B cell (primary cell): ENCODE results near the gene AUTS2. TPM values are rescaled to one million over a fixed set of nuclear protein-coding genes. Genes with fewer than 3 reads are reported as not detected.

Experiments
- ATAC-seq: fragments of 200-7000 bp; cut with Tn5 transposase; one replicate; pipeline ENCODE4 v1.10.0; 2021; ENCODE audit warnings: low read depth, mild to moderate bottlenecking, moderate number of reproducible peaks, moderate library complexity
- CTCF ChIA-PET: fragments of 350-600 bp; sonication (Branson Sonifier 250); formaldehyde crosslinking; loops from one replicate; lab custom pipeline; 2021; ENCODE audit warnings: antibody characterized with exemption, inconsistent platforms; lab: Charles Lee
- POLR2A ChIA-PET: fragments of 350-600 bp; sonication (Branson Sonifier 250); formaldehyde crosslinking; loops from one replicate; lab custom pipeline; 2021; ENCODE audit warnings: antibody characterized with exemption; lab: Charles Lee
- DNase-seq: peaks from one replicate; pipeline ENCODE4 v3.0.0; 2013
- H2AFZ ChIP-seq: 2 replicates; pipeline ENCODE4 v1.6.1; 2012; ENCODE audit warnings: mild to moderate bottlenecking, low read depth, low read length; ENCODE audit not compliant: insufficient read depth, poor library complexity, severe bottlenecking
- H3K27ac ChIP-seq, 2 donors: 1 replicate in 1 of 2; 2 replicates in 1 of 2; pipeline ENCODE4 v1.5.1; 2012 to 2013; ENCODE audit warnings: low read length in 2 of 2, mild to moderate bottlenecking in 2 of 2, moderate library complexity in 1 of 2
- H3K27me3 ChIP-seq, 4 experiments: fragments of 200-600 bp in 1 of 4; sonication (generic) in 1 of 4; replicated peaks in 1 of 4; 1 replicate in 2 of 4; 2 replicates in 2 of 4; pipeline versions ENCODE4 v1.6.1 to v1.7.0; 2013 to 2016; ENCODE audit warnings: low read length in 3 of 4, mild to moderate bottlenecking in 2 of 4, mixed read lengths in 1 of 4, moderate library complexity in 1 of 4; ENCODE audit not compliant: insufficient read depth in 4 of 4, control insufficient read depth in 3 of 4; ENCODE audit errors: control extremely low read depth in 1 of 4
- H3K36me3 ChIP-seq, 2 experiments: replicated peaks in 1 of 2; 1 replicate in 1 of 2; 2 replicates in 1 of 2; pipeline versions ENCODE4 v1.6.1 to v1.7.1; 2013; ENCODE audit warnings: low read length in 1 of 2; ENCODE audit not compliant: insufficient read depth in 2 of 2, control insufficient read depth in 1 of 2; ENCODE audit errors: control extremely low read depth in 1 of 2, extremely low read depth in 1 of 2
- H3K4me1 ChIP-seq, 2 donors: fragments of 200-600 bp in 1 of 2; sonication (generic) in 1 of 2; 1 replicate in 1 of 2; 2 replicates in 1 of 2; pipeline versions ENCODE4 v1.5.1 to v1.6.1; 2013 to 2017; ENCODE audit warnings: low read length in 2 of 2; ENCODE audit not compliant: control insufficient read depth in 2 of 2, insufficient read depth in 2 of 2
- H3K4me2 ChIP-seq: replicated peaks from 2 replicates; pipeline ENCODE3; 2012; ENCODE audit warnings: mild to moderate bottlenecking, low read depth, low read length; ENCODE audit not compliant: poor library complexity, severe bottlenecking
- H3K4me3 ChIP-seq, 5 experiments: fragments of 200-600 bp in 1 of 5; sonication (generic) in 1 of 5; 1 replicate in 3 of 5; 2 replicates in 2 of 5; pipeline versions ENCODE4 v1.5.1 to v1.7.0; 2011 to 2016; ENCODE audit warnings: low read length in 4 of 5, mild to moderate bottlenecking in 4 of 5, low read depth in 2 of 5, control low read depth in 1 of 5, moderate library complexity in 1 of 5; ENCODE audit not compliant: insufficient read depth in 1 of 5; ENCODE audit errors: control extremely low read depth in 1 of 5, extremely low read depth in 1 of 5
- H3K79me2 ChIP-seq: fragments of 200-600 bp; sonication (generic); one replicate; pipeline ENCODE4 v1.6.0; 2016; ENCODE audit warnings: low read length; ENCODE audit not compliant: control insufficient read depth, insufficient read depth
- H3K9ac ChIP-seq: fragments of 200-600 bp; sonication (generic); 2 replicates; pipeline ENCODE4 v1.6.1; 2017; ENCODE audit warnings: mild to moderate bottlenecking, low read length, moderate library complexity
- H3K9me3 ChIP-seq, 3 donors: one replicate each; pipeline versions ENCODE4 v1.6.1 to v1.7.1; 2013; ENCODE audit warnings: low read length in 2 of 3; ENCODE audit not compliant: control insufficient read depth in 2 of 3, insufficient read depth in 1 of 3; ENCODE audit errors: control extremely low read depth in 1 of 3
- H4K20me1 ChIP-seq: 2 replicates; pipeline ENCODE4 v1.6.0; 2012; ENCODE audit warnings: mild to moderate bottlenecking, low read length; ENCODE audit not compliant: insufficient read depth, control insufficient read depth, poor library complexity, severe bottlenecking
- H3K27ac Mint-ChIP-seq: one replicate; pipeline ENCODE4 v1.8.0; 2021; ENCODE audit warnings: mixed read lengths
- H3K27me3 Mint-ChIP-seq: one replicate; pipeline ENCODE4 v1.8.0; 2021; ENCODE audit warnings: mixed read lengths
- H3K4me1 Mint-ChIP-seq: one replicate; pipeline ENCODE4 v1.8.0; 2021; ENCODE audit warnings: mixed read lengths
- H3K4me3 Mint-ChIP-seq: one replicate; pipeline ENCODE4 v1.8.0; 2021; ENCODE audit warnings: mixed read lengths
- H3K9me3 Mint-ChIP-seq: one replicate; pipeline ENCODE4 v1.8.0; 2022; ENCODE audit warnings: mixed read lengths; ENCODE audit not compliant: insufficient read depth
- EZH2 ChIP-seq: IDR thresholded peaks from 2 replicates; pipeline ENCODE4 v1.6.1; 2012; ENCODE audit warnings: borderline replicate concordance, low read depth, mild to moderate bottlenecking, moderate library complexity, low read length; ENCODE audit not compliant: insufficient read depth, poor library complexity, severe bottlenecking
- WGBS: methylation state at CpG from one replicate; pipeline ENCODE4 v1.1.5; 2013; ENCODE audit warnings: missing lambda C conversion rate; ENCODE audit not compliant: insufficient coverage; 5-methylcytosine and 5-hydroxymethylcytosine counted together
- intact Hi-C: fragments of 100-400 bp; cut with micrococcal nuclease; formaldehyde crosslinking; loops from one replicate; pipeline ENCODE4 v1.10.0; 2022
- polyA plus RNA-seq: library from polyadenylated mRNA; depleted of rRNA; stranded (reverse); fragments of >200 nt; gene quantifications from 2 replicates; pipeline ENCODE4 v1.2.3, GENCODE V29; 2012
- total RNA-seq, 2 donors: library from RNA; stranded (reverse); fragments of 120-200 nt in 1 of 2; gene quantifications; 1 replicate in 1 of 2; 2 replicates in 1 of 2; pipeline versions ENCODE4 v1.2.3 to v1.2.4, GENCODE V29; 2013 to 2022
- TF ChIP-seq, protein P1 (sequence below): fragments of 200-600 bp; IDR thresholded peaks from one replicate; pipeline ENCODE4 v1.8.0; 2022; ENCODE audit warnings: antibody characterized with exemption, mild to moderate bottlenecking

The AUTS2 gene
- total and polyA plus RNA-seq, 2 donors (not counting 1 experiment from before 2014, with no cell fraction given), result 22.3 to 35.0 TPM

DNA sequence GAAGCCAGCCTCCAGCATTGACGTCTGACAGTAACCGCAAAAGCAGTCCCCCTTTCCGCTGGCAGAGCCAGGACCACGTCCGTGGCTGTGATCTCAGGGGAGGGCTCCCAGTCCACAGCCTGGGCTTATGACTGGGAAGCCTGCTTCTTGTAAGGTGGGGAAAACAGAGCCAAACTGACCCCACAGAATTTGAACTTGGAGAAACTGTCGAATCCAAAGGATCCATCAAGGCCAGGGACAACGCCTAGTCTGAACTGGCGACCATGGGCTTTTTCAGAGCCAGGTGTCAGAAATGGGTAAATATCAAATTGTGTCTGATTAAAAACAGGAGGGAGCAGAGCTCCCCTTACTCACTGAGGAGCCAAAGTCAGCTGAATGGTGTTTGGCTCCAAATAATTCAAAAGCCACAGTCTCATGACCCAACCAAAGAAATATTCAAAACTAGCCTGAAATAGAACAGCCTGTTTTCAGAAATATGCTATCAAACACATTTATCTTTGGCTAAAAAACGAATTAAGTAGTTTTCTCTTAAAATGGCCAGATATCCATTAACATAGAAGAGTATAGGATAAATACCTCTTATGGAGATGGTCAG is 782.2 kb downstream of the AUTS2 start:
- no peaks in the 10 kb centered on the region for H4K20me1 ChIP-seq
- CTCF ChIA-PET, result no interaction called here
- no peaks in the 10 kb centered on the region for H3K36me3 ChIP-seq
- WGBS, result 97% methylated on average over 8 of the region's 9 CpGs
- intact Hi-C loops, result no loop called here
- TF ChIP-seq, protein P1, sequence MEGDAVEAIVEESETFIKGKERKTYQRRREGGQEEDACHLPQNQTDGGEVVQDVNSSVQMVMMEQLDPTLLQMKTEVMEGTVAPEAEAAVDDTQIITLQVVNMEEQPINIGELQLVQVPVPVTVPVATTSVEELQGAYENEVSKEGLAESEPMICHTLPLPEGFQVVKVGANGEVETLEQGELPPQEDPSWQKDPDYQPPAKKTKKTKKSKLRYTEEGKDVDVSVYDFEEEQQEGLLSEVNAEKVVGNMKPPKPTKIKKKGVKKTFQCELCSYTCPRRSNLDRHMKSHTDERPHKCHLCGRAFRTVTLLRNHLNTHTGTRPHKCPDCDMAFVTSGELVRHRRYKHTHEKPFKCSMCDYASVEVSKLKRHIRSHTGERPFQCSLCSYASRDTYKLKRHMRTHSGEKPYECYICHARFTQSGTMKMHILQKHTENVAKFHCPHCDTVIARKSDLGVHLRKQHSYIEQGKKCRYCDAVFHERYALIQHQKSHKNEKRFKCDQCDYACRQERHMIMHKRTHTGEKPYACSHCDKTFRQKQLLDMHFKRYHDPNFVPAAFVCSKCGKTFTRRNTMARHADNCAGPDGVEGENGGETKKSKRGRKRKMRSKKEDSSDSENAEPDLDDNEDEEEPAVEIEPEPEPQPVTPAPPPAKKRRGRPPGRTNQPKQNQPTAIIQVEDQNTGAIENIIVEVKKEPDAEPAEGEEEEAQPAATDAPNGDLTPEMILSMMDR, result no peak
- TF ChIP-seq EZH2, result no peak
- Mint-ChIP-seq H3K27me3 (no peaks in the 10 kb centered on the region), H3K27ac (no peak overlapping the region), H3K4me1 (no peaks in the 10 kb centered on the region), H3K9me3 (no peaks in the 10 kb centered on the region), H3K4me3 (no peak overlapping the region)
- no peaks in the 10 kb centered on the region for H3K4me1 ChIP-seq
- H3K4me3 ChIP-seq, result no peak overlapping the region
- H3K9me3 ChIP-seq, result peaks cover 0 to 4% (median 0%) of the 10 kb centered on the region in 3 donors
- DNase-seq, result no peak
- H3K27ac ChIP-seq, result no peak overlapping the region
- no peaks in the 10 kb centered on the region for H3K27me3 ChIP-seq
- no peak overlapping the region for H3K4me2 ChIP-seq
- no peaks in the 10 kb centered on the region for H3K79me2 ChIP-seq
- no peak for ATAC-seq
- no peak overlapping the region for H3K9ac ChIP-seq
- POLR2A ChIA-PET, result no interaction called here
- no peak overlapping the region for H2AFZ ChIP-seq

DNA sequence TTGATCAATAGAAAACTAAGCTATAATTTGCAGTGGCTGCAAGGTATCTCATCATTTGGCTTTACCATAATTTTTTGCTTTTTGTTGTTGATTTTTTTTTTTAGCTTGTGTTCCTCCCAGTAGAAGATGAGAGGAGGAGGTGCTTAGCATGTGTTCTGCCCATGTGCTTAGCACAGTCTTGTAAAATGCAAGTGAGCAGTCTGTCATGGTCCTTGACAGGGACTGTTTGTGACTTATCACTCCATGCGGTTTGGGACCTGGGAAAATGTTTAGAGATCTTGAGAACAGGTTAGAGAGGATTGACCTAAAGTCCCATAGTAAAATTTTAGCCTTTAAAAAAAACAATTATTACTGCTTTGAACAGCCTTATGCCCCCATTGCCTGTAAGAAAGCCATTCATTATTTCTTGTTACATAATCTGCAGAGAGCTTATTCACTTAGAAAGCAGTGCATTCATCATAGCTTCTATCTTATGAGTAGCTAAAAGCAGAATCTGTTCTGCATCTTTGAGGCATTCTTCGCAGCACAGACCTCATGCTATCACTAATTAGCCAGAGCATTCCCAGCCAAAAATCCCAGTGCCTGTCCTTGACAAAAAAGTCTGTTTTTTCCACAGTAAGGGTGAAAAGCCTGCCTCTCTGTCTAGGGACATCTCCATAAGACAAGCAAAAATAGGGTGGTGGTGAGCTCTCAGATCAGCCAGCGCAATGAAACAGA is 784.9 kb downstream of the AUTS2 start:
- H3K27ac ChIP-seq, result no peak overlapping the region
- intact Hi-C loops, result no loop called here

More for the DNA sequence above, 784.9 kb downstream of the AUTS2 start:
- ChIA-PET CTCF (no interaction called here), POLR2A (no interaction called here)
- no peaks in the 10 kb centered on the region for H3K9me3 Mint-ChIP-seq
- Histone ChIP-seq H3K4me2 (no peak overlapping the region), H3K4me1 (no peaks in the 10 kb centered on the region), H3K27me3 (no peaks in the 10 kb centered on the region), H4K20me1 (no peaks in the 10 kb centered on the region), H3K9me3 (no peaks in the 10 kb centered on the region), H3K9ac (no peak overlapping the region), H2AFZ (no peak overlapping the region), H3K36me3 (no peaks in the 10 kb centered on the region), H3K4me3 (no peak overlapping the region), H3K79me2 (no peaks in the 10 kb centered on the region)
- H3K27me3 Mint-ChIP-seq, result no peaks in the 10 kb centered on the region
- H3K4me1 Mint-ChIP-seq, result no peaks in the 10 kb centered on the region
- no peak overlapping the region for H3K27ac Mint-ChIP-seq
- H3K4me3 Mint-ChIP-seq, result no peak overlapping the region
- ATAC-seq (no peak), DNase-seq (no peak)
- TF ChIP-seq, protein P1, result no peak
- TF ChIP-seq EZH2, result no peak
- WGBS, result 94% methylated on average over 2 of the region's 3 CpGs
